NCI-H1694 (cell line): ENCODE measurements around the gene NOP53.
"Not testable (repeated sequence)": the region's sequence is repeated elsewhere in the genome, so short reads cannot be mapped to it uniquely, and the experiment has no call there.

Experiments
- DNase-seq: peaks from one replicate; lab custom pipeline; 2025; lab: John Stamatoyannopoulos, UW

The NOP53 gene

DNA sequence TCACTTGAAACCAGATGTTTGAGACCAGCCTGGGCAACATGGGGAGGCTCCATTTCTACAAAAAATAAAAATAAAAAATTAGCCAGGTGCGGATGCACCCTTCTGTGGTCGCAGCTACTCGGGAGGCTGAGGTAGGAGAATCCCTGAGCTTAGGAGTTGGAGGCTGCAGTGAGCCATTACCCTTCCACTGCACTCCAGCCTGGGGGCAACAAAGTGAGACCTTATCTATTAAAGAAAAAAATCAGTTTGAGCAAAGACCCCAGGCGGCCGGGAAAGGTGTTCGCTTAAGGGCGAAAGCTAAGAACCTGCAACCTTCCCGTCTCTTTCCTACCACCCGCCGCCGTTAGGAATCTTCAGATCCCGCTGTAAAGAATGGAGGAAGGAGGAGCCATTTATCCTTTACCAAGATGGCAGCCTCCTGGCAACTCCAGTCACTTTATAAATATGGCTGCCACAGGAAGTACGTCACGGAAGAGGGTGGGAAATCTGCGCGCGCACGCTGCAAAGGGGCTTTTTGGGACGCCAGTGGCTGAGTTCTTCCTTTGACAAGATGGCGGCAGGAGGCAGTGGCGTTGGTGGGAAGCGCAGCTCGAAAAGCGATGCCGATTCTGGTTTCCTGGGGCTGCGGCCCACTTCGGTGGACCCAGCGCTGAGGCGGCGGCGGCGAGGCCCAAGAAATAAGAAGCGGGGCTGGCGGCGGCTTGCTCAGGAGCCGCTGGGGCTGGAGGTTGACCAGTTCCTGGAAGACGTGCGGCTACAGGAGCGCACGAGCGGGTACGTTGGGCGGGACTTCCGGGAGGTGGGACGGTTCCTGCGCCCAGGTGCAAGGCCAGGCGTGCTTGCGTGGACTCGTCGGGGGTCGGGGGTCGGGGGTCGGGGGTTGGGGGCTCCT, at the start of gene NOP53:
Gene NOP53 (plus strand): TSS at position 537 of the 892 bp plus-strand sequence. CDS start 14 bp downstream, at position 551.
- peak; percentile 96 for DNase-seq

DNA sequence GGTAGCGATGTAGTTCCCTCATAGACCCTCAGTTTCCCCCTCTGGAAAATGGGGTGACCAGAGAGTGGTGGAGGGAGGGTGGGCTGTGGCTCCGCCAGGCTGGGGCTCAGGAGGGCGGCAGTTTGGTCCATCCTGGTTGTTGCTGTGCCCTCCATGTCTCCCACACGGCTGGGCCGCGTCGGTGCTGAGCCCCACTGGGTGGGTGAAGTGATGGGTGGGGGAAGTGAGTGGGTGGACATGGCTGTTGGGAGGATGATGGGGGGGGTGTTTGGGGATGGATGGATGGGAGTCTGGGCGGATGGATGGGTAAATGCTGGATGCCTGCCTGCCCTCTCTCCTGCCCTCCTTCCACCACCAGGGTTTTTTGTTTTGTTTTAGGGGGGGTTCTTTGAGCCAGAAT, 48.7 kb upstream of the NOP53 start:
- no peak for DNase-seq

- peak; percentile 81 for DNase-seq
Observed at GRCh38 chr19:47697863-47698609, 47.3 kb upstream of the NOP53 start.

DNA sequence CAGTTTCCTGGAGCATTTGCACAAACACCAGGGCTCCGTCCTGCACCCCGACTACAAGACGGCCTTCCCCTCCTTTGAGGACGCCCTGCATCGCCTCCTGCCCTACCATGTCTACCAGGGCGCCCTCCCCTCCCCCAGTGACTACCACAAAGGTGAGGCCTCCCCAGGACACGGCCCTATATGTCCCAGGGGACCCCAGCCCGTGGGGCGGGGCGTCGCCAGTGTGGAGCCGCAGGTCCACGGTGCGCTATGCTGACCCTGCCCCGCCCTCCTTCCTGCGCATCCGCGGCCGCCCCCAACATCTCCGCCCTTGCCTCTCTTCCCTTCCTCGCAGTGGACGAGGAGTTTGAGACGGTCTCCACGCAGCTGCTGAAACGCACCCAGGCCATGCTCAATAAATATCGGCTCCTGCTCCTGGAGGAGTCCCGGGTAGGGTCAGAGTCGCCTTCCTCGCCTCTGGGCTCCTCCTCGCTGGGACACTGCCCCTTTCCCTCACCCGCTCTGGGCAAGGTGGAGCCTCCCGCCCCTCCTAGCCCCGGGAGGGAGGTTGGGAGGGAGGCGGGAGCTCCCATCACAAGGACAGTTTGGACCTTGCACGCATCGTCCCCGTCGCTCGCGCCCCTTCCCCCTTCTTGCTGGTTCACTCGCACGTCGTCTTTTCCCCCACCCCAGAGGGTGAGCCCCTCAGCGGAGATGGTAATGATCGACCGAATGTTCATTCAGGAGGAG, 46.6 kb upstream of the NOP53 start:
- DNase-seq: no peak

- peak; percentile 32 for DNase-seq
Observed at GRCh38 chr19:47699360-47699917, 45.9 kb upstream of the NOP53 start.

- DNase-seq: no peak
Observed at GRCh38 chr19:47700934-47701716, 44.2 kb upstream of the NOP53 start.

DNA sequence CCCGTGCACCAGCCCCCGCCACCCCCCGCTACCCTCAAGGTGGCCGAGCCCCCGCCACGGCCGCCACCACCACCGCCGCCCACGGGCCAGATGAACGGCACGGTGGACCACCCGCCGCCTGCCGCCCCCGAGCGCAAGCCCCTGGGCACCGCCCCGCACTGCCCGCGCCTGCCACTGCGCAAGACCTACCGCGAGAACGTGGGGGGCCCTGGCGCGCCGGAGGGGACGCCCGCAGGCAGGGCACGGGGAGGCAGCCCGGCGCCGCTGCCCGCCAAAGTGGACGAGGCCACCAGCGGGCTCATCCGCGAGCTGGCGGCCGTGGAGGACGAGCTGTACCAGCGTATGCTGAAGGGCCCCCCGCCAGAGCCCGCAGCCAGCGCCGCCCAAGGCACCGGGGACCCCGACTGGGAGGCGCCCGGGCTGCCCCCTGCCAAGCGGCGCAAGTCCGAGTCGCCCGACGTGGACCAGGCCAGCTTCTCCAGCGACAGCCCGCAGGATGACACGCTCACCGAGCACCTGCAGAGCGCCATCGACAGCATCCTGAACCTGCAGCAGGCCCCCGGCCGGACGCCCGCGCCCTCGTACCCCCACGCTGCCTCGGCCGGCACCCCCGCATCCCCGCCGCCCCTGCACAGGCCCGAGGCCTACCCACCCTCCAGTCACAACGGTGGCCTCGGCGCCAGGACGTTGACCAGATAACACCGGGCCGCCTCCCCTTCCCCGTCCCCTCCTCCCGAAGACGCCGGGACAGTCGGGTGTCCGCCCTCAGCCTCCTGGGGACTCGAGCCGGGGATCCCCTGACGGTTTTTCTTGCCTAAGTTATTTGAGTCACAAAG, 43.4 kb upstream of the NOP53 start:
- no peak for DNase-seq

DNA sequence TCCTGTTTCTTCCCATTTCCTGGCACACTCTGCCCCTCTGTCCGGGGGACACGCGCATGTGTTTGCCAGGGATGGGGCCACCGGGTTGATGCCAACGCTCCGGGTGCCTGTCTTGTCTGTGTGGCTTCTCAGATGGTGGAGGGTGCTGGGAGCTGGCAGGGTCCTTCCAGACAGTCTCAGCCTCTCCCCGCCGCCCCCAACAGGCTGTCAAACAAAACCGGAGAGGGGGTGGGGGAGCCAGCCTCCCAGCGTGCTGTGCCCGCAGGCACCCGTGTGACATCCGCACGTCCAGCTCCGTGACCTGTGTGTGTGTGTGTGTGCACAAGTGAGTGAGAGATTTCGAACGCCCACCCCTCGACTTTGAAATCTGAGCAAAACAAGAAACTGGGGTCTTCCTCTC, 42.7 kb upstream of the NOP53 start:
- DNase-seq: no peak

DNA sequence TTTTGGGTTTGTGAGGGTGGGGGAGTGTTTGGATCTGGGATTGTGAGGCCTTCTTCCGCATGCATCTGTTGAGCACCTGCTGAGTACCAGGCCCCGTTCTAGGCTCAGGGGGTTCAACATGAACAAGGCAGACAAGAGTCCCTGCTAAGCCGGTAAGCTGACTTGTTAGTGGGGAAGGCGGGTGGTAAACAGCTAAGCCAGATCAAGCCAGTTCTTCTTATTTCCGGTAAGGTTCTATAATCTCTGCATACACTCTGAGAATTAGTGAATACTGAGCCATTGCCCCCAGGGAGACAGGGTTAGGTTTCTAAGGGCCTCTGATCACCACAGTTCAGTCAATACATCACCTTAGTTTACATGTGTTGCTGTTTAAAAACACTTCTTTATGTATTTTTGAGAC, 42.0 kb upstream of the NOP53 start:
- no peak for DNase-seq

- DNase-seq: no peak
Observed at GRCh38 chr19:47704024-47704423, 41.3 kb upstream of the NOP53 start.

GRCh38 chr19:47704656-47705055, 40.7 kb upstream of the NOP53 start:
- DNase-seq: no peak

GRCh38 chr19:47707135-47707925, 38.0 kb upstream of the NOP53 start:
- DNase-seq: peak; percentile 82

DNA sequence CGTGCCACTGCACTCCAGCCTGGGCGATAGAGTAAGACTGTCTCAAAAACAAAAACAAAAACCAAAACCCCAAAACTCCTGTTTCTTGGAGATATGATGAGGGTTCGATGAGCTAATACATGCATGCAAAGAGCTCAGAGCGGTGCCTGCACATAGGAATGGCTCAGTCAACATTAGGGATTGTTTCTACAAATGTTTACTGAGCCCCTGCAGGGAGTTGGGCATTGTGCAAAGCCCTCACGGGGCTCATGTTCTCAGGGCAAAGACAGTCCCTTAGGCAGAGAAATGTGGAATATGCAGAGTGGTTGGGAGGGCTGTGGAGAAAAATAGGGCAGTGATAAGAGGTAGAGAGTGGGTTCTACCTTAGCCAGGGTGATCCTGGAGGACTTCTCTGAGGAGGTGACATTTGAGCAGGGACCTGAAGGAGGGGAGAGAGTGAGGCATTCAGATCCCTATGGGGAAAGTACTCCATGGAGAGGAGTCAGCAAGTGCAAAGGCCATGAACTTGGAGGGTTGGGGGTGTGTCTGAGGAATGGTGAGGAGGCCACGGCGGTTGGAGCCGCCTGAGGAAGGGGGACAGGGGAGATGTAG, 33.6 kb upstream of the NOP53 start:
- DNase-seq: no peak

GRCh38 chr19:47713046-47714021, 32.0 kb upstream of the NOP53 start, which contains the start of gene EHD2:
EHD2 (plus strand) TSS chr19:47713422; CDS start chr19:47716613, 3,191 bp downstream.
- DNase-seq: peak; percentile 53

DNA sequence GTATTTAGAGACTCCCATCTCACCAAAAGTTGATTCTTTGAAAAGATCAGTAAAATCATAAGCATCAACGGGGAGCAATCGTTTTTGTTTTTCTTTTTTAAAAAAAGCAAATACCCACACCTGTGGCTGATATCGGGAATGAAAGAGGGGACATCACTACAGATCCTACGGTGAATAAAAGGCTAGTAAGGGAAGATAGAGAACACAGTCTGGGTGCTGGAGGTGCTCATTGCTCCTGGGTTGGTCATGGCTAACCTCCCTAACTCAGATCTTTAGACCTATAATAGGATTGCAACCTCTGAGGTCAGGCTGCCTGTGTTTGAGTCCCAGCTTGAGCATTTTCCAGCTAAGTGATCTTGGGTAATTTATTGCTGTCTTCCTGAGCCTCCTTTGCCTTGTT, 31.0 kb upstream of the NOP53 start:
- no peak for DNase-seq

GRCh38 chr19:47714855-47715254, 30.5 kb upstream of the NOP53 start:
- DNase-seq: not testable (repeated sequence)

DNA sequence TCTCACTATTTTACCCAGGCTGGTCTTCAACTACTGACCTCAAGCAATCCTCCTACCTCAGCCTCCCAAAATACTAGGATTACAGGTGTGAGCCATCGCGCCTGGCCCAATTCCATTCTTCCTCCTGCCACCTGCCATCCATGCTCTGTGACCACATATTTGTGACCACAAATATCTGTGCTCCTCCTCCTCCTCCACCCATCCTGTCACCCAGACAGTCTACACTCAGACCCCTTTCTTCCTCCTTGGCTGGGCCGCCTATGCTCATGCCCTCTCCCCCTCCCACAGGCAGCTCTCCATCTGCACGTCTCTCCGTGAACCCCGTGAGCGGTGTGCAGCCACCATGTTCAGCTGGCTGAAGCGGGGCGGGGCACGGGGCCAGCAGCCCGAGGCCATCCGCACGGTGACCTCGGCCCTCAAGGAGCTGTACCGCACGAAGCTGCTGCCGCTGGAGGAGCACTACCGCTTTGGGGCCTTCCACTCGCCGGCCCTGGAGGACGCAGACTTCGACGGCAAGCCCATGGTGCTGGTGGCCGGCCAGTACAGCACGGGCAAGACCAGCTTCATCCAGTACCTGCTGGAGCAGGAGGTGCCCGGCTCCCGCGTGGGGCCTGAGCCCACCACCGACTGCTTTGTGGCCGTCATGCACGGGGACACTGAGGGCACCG, 28.9 kb upstream of the NOP53 start:
- no peak for DNase-seq
